H1 (cell line): ENCODE data around the gene KAT5. TPM values are rescaled to one million over a fixed set of nuclear protein-coding genes. Genes with fewer than 3 reads are reported as not detected.

ENCODE experiments used
- CTCF ChIA-PET: fragments of 300-600 bp; sonication (Branson Sonifier 250); formaldehyde crosslinking; loops from one replicate; lab custom pipeline; 2021; ENCODE audit not compliant: partially characterized antibody; lab: Charles Lee
- POLR2A ChIA-PET: fragments of 300-600 bp; sonication (Branson Sonifier 250); formaldehyde crosslinking; loops from one replicate; lab custom pipeline; 2021; ENCODE audit warnings: inconsistent platforms; ENCODE audit not compliant: partially characterized antibody; lab: Charles Lee
- DNase-seq, 2 experiments: peaks; one replicate each; pipeline versions ENCODE4 v3.0.0 to v3.0.0-alpha.2; 2010 to 2022; ENCODE audit warnings: low spot score in 2 of 2, low read depth in 1 of 2, mixed read lengths in 1 of 2
- FAIRE-seq: peaks from 2 replicates; lab custom pipeline; 2011; peaks lifted over from hg19 to GRCh38; lab: Jason Lieb, UNC
- H2AFZ ChIP-seq: 2 replicates; pipeline ENCODE4 v1.8.1; 2012; ENCODE audit warnings: low read length, inconsistent platforms
- H2AK5ac ChIP-seq: 2 replicates; pipeline ENCODE4 v1.6.1; 2013; ENCODE audit warnings: low read depth, low read length
- H2BK120ac ChIP-seq: replicated peaks from 2 replicates; pipeline ENCODE3; 2013; ENCODE audit warnings: low read depth, low read length, inconsistent platforms
- H2BK12ac ChIP-seq: 2 replicates; pipeline ENCODE4 v1.6.1; 2013; ENCODE audit warnings: low read depth, low read length
- H2BK15ac ChIP-seq: 2 replicates; pipeline ENCODE4 v1.6.1; 2013; ENCODE audit warnings: low read length
- H2BK20ac ChIP-seq: 2 replicates; pipeline ENCODE4 v1.6.1; 2013; ENCODE audit warnings: low read length
- H2BK5ac ChIP-seq: 2 replicates; pipeline ENCODE4 v1.6.1; 2013; ENCODE audit warnings: low read depth, low read length
- H3K14ac ChIP-seq: 2 replicates; pipeline ENCODE4 v1.6.1; 2013; ENCODE audit warnings: inconsistent platforms; ENCODE audit not compliant: insufficient read length
- H3K18ac ChIP-seq: 2 replicates; pipeline ENCODE4 v1.6.1; 2013; ENCODE audit warnings: low read length; ENCODE audit errors: extremely low read depth
- H3K23ac ChIP-seq: 2 replicates; pipeline ENCODE4 v1.6.1; 2013; ENCODE audit warnings: inconsistent platforms; ENCODE audit not compliant: insufficient read length
- H3K23me2 ChIP-seq: 2 replicates; pipeline ENCODE4 v1.6.1; 2013; ENCODE audit warnings: low read depth, low read length
- H3K27ac ChIP-seq: 2 replicates; pipeline ENCODE4 v1.6.1; 2011; ENCODE audit warnings: low read depth, low read length, inconsistent platforms
- H3K27me3 ChIP-seq, 4 experiments: replicated peaks in 1 of 4; 1 replicate in 1 of 4; 2 replicates in 3 of 4; pipeline versions ENCODE4 v1.6.1 to v1.8.1; 2011 to 2013; ENCODE audit warnings: low read length in 3 of 4, mild to moderate bottlenecking in 3 of 4, inconsistent platforms in 2 of 4, mixed read lengths in 2 of 4, moderate library complexity in 1 of 4; ENCODE audit not compliant: control insufficient read depth in 3 of 4, insufficient read depth in 3 of 4; ENCODE audit errors: extremely low read depth in 1 of 4
- H3K36me3 ChIP-seq, 4 experiments: 2 replicates each; pipeline versions ENCODE4 v1.6.1 to v1.8.1; 2011 to 2013; ENCODE audit warnings: mild to moderate bottlenecking in 4 of 4, low read length in 3 of 4, moderate library complexity in 2 of 4, control low read depth in 1 of 4, inconsistent platforms in 1 of 4; ENCODE audit not compliant: insufficient read depth in 4 of 4, control insufficient read depth in 2 of 4
- H3K4ac ChIP-seq: replicated peaks from 2 replicates; pipeline ENCODE3; 2013; ENCODE audit warnings: low read length, low read depth, mixed read lengths, inconsistent platforms; ENCODE audit not compliant: insufficient read length
- H3K4me1 ChIP-seq, 4 experiments: replicated peaks in 1 of 4; 1 replicate in 1 of 4; 2 replicates in 3 of 4; pipeline versions ENCODE4 v1.6.1 to v1.8.1; 2011 to 2013; ENCODE audit warnings: low read length in 3 of 4, inconsistent platforms in 2 of 4, mixed read lengths in 1 of 4; ENCODE audit not compliant: insufficient read depth in 4 of 4, control insufficient read depth in 3 of 4
- H3K4me2 ChIP-seq, 2 experiments: 2 replicates each; pipeline versions ENCODE4 v1.6.1 to v1.8.1; 2011 to 2013; ENCODE audit warnings: low read depth in 2 of 2, low read length in 2 of 2, control low read depth in 1 of 2, inconsistent platforms in 1 of 2, mild to moderate bottlenecking in 1 of 2; ENCODE audit not compliant: insufficient read depth in 1 of 2
- H3K4me3 ChIP-seq, 4 experiments: fragments of 200-600, 300-600 bp in 1 of 4; sonication (generic), shearing (Covaris generic), sonication (Bioruptor Twin) in 1 of 4; 2 replicates each; pipeline versions ENCODE4 v1.5.1 to v1.8.1; 2011 to 2016; ENCODE audit warnings: low read length in 4 of 4, low read depth in 3 of 4, control low read depth in 2 of 4, inconsistent platforms in 2 of 4, mild to moderate bottlenecking in 2 of 4, mixed read lengths in 1 of 4, moderate library complexity in 1 of 4; ENCODE audit not compliant: insufficient read depth in 2 of 4; ENCODE audit errors: extremely low read depth in 1 of 4
- H3K56ac ChIP-seq: replicated peaks from 2 replicates; pipeline ENCODE3; 2013; ENCODE audit warnings: low read depth, mild to moderate bottlenecking, mixed read lengths, low read length, inconsistent platforms; ENCODE audit not compliant: insufficient read length
- H3K79me1 ChIP-seq: 2 replicates; pipeline ENCODE4 v1.6.1; 2013; ENCODE audit warnings: low read depth, low read length, control low read depth
- H3K79me2 ChIP-seq, 2 experiments: 2 replicates each; pipeline versions ENCODE4 v1.6.1 to v1.8.1; 2012 to 2013; ENCODE audit warnings: low read length in 2 of 2, mild to moderate bottlenecking in 2 of 2, inconsistent platforms in 1 of 2; ENCODE audit not compliant: insufficient read depth in 2 of 2, control insufficient read depth in 1 of 2
- H3K9ac ChIP-seq, 4 experiments: replicated peaks in 1 of 4; 1 replicate in 1 of 4; 2 replicates in 3 of 4; pipeline versions ENCODE4 v1.6.1 to v1.8.1; 2011 to 2013; ENCODE audit warnings: low read depth in 3 of 4, low read length in 3 of 4, control low read depth in 2 of 4, mild to moderate bottlenecking in 2 of 4, moderate library complexity in 2 of 4, inconsistent platforms in 1 of 4; ENCODE audit errors: extremely low read depth in 1 of 4
- H3K9me3 ChIP-seq, 2 experiments: 2 replicates each; pipeline versions ENCODE4 v1.6.1 to v1.8.1; 2012 to 2013; ENCODE audit warnings: mild to moderate bottlenecking in 2 of 2, moderate library complexity in 2 of 2, control low read depth in 1 of 2, inconsistent platforms in 1 of 2, low read depth in 1 of 2, low read length in 1 of 2, mixed read lengths in 1 of 2; ENCODE audit not compliant: insufficient read depth in 2 of 2
- H4K20me1 ChIP-seq, 2 experiments: replicated peaks in 1 of 2; 2 replicates each; pipeline versions ENCODE3 to v1.8.1; 2011 to 2013; ENCODE audit warnings: inconsistent platforms in 2 of 2, low read length in 2 of 2, mild to moderate bottlenecking in 1 of 2; ENCODE audit not compliant: insufficient read depth in 2 of 2, control insufficient read depth in 1 of 2
- H4K5ac ChIP-seq: 2 replicates; pipeline ENCODE4 v1.6.1; 2013; ENCODE audit warnings: low read length, low read depth, mixed read lengths, inconsistent platforms; ENCODE audit not compliant: insufficient read length
- H4K8ac ChIP-seq: 2 replicates; pipeline ENCODE4 v1.8.0; 2013; ENCODE audit warnings: mild to moderate bottlenecking, moderate library complexity, low read length, inconsistent platforms; ENCODE audit not compliant: insufficient read depth; ENCODE audit errors: extremely low read depth
- H4K91ac ChIP-seq: replicated peaks from 2 replicates; pipeline ENCODE3; 2013; ENCODE audit warnings: low read length, mixed read lengths, inconsistent platforms; ENCODE audit not compliant: insufficient read length
- ATF3 ChIP-seq: IDR thresholded peaks from 2 replicates; pipeline ENCODE4 v1.6.1; 2011; ENCODE audit warnings: low read depth, mild to moderate bottlenecking, low read length; ENCODE audit not compliant: insufficient read depth
- CHD1 ChIP-seq: IDR thresholded peaks from 2 replicates; pipeline ENCODE4 v1.6.1; 2012; ENCODE audit warnings: low read depth, low read length, improper control_type of control experiment
- CREB1 ChIP-seq: IDR thresholded peaks from 2 replicates; pipeline ENCODE4 v1.6.1; 2012; ENCODE audit warnings: inconsistent platforms
- CTBP2 ChIP-seq: IDR thresholded peaks from 2 replicates; pipeline ENCODE4 v1.7.0; 2011; ENCODE audit warnings: borderline replicate concordance, mild to moderate bottlenecking, moderate library complexity, mixed read lengths, low read length; ENCODE audit not compliant: insufficient read depth, insufficient read length
- FOSL1 ChIP-seq: IDR thresholded peaks from 2 replicates; pipeline ENCODE4 v1.6.1; 2011; ENCODE audit warnings: mild to moderate bottlenecking, low read depth, low read length, moderate library complexity; ENCODE audit not compliant: insufficient read depth
- GTF2F1 ChIP-seq: IDR thresholded peaks from 2 replicates; pipeline ENCODE4 v1.6.1; 2012; ENCODE audit warnings: low read depth, low read length, improper control_type of control experiment, borderline replicate concordance
- KDM1A ChIP-seq: fragments of 200-600, 300-600 bp; sonication (generic); IDR thresholded peaks from 2 replicates; pipeline ENCODE4 v1.7.1; 2016; ENCODE audit warnings: mild to moderate bottlenecking, low read length, borderline replicate concordance
- NRF1 ChIP-seq: IDR thresholded peaks from 2 replicates; pipeline ENCODE4 v1.6.1; 2011; ENCODE audit warnings: mild to moderate bottlenecking, low read depth, low read length, improper control_type of control experiment
- PHF8 ChIP-seq: fragments of 200-600 bp; sonication (generic); conservative IDR thresholded peaks from 2 replicates; pipeline ENCODE4 v1.7.1; 2012; ENCODE audit warnings: low read depth, mild to moderate bottlenecking, inconsistent platforms, low read length, moderate library complexity
- RXRA ChIP-seq: IDR thresholded peaks from 2 replicates; pipeline ENCODE4 v1.6.1; 2011; ENCODE audit warnings: low read depth, mild to moderate bottlenecking, low read length, moderate library complexity; ENCODE audit not compliant: insufficient read depth
- SAP30 ChIP-seq: fragments of 300-600 bp; sonication (generic); IDR thresholded peaks from 2 replicates; pipeline ENCODE4 v1.7.1; 2012; ENCODE audit warnings: low read length, moderate library complexity, mild to moderate bottlenecking, inconsistent platforms; ENCODE audit not compliant: insufficient read depth, insufficient replicate concordance
- SP1 ChIP-seq: IDR thresholded peaks from 2 replicates; pipeline ENCODE4 v1.6.1; 2011; ENCODE audit warnings: low read depth, low read length
- SP2 ChIP-seq: IDR thresholded peaks from 2 replicates; pipeline ENCODE4 v1.6.1; 2012; ENCODE audit warnings: mild to moderate bottlenecking, low read length, inconsistent platforms
- SP4 ChIP-seq: IDR thresholded peaks from 2 replicates; pipeline ENCODE4 v1.6.1; 2012; ENCODE audit warnings: low read length, inconsistent platforms
- YY1 ChIP-seq: IDR thresholded peaks from 2 replicates; pipeline ENCODE4 v1.6.1; 2011; ENCODE audit warnings: low read depth, mild to moderate bottlenecking, low read length
- WGBS, 2 experiments: shearing (Covaris generic) in 1 of 2; methylation state at CpG; one replicate each; pipeline versions ENCODE4 v1.1.6 to v1.1.7; 2013 to 2015; ENCODE audit warnings: low lambda C conversion rate in 2 of 2, mixed read lengths in 2 of 2, inconsistent platforms in 1 of 2, low coverage in 1 of 2, missing lambda C conversion rate in 1 of 2; ENCODE audit not compliant: insufficient replicate concordance in 2 of 2, insufficient coverage in 1 of 2, insufficient read length in 1 of 2; ENCODE audit errors: extremely low coverage in 1 of 2, missing lambda C conversion rate in 1 of 2; 5-methylcytosine and 5-hydroxymethylcytosine counted together
- polyA plus RNA-seq, 7 experiments: library from polyadenylated mRNA; depleted of rRNA in 3 of 7; stranded (reverse) in 5 of 7; unstranded in 2 of 7; fragments of >200 nt in 5 of 7; fragments of 200-250 nt in 2 of 7; gene quantifications; 1 replicate in 5 of 7; 2 replicates in 1 of 7; 4 replicates in 1 of 7; pipeline versions ENCODE4 v1.2.1 to v1.2.3, GENCODE V29; 2011 to 2013; ENCODE audit warnings: missing spikeins in 2 of 7, mixed read lengths in 2 of 7
- total RNA-seq: library from RNA; stranded (reverse); fragmentation: NEBNext Ultra II Directional; extraction: Animal tissue kit (Norgen Biotek cat#: 25700); gene quantifications from 2 replicates; pipeline ENCODE4 v1.2.1, GENCODE V29; 2021

Gene KAT5
- total and polyA plus RNA-seq, 2 of the 8 experiments (the other 6 are each of a cell fraction or from before 2014, with no cell fraction given), result 26.7 to 37.4 TPM

DNA sequence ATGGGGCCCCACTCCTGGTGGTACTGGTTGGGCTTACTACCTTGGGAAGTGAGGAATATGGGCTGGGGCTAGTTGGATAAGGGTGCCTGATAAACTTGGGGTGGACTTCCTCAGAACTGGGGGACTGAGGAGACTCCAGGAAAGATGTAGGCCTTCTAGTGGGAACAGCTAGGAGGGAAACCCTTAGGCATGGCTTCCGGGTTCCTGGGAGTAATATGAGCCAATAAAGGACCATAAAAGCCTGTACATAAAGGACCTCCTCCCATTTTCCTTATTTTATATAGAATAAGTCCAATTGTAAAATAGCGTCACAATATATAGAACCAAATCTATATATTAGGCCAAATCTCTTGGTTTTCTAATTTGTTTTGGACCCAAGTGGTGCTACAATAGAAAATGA lies 27.0 kb downstream of the KAT5 start:
- H3K4me3 ChIP-seq, result no peak overlapping the region
- H3K14ac ChIP-seq, result no peak overlapping the region
- CTCF ChIA-PET, result interaction anchor here (0.6 kb wide), 1 partner anchor 66 kb away, joined by 3 read pairs; no protein-coding TSS in a partner anchor
- no peak overlapping the region for H4K5ac ChIP-seq
- no peak for DNase-seq
- 74% methylated on average over 2 of the region's 2 CpGs; no CpG with 5 or more reads in 1 of the 2 experiments for WGBS, 2 experiments
- no peak overlapping the region for H3K18ac ChIP-seq
- H4K8ac ChIP-seq, result no peak overlapping the region
- no peak overlapping the region for H2BK12ac ChIP-seq
- no peak overlapping the region for H2BK5ac ChIP-seq
- H3K9me3 ChIP-seq, result peaks cover 24 to 26% of the 10 kb centered on the region in 2 experiments
- H4K91ac ChIP-seq, result no peak overlapping the region
- no peaks in the 10 kb centered on the region; a peak in 1 of 8 replicates for H3K36me3 ChIP-seq
- no peaks in the 10 kb centered on the region for H3K79me1 ChIP-seq
- H2BK20ac ChIP-seq, result no peak overlapping the region
- no peak overlapping the region for H2BK120ac ChIP-seq
- H4K20me1 ChIP-seq, result no peaks in the 10 kb centered on the region
- no peak overlapping the region for H3K56ac ChIP-seq
- no peaks in the 10 kb centered on the region for H3K4me1 ChIP-seq
- no peak overlapping the region for H3K4ac ChIP-seq
- H3K27ac ChIP-seq, result no peak overlapping the region
- H3K23ac ChIP-seq, result no peak overlapping the region
- H3K9ac ChIP-seq, result no peak overlapping the region
- no peak overlapping the region for H2AK5ac ChIP-seq
- H2AFZ ChIP-seq, result no peak overlapping the region
- POLR2A ChIA-PET, result no interaction called here
- no peak overlapping the region for H2BK15ac ChIP-seq
- H3K27me3 ChIP-seq, result peaks cover 0 to 2% (median 0%) of the 10 kb centered on the region in 4 experiments; a peak in 1 of 7 replicates
- no peaks in the 10 kb centered on the region for H3K79me2 ChIP-seq
- no peak overlapping the region for H3K4me2 ChIP-seq
- no peaks in the 10 kb centered on the region for H3K23me2 ChIP-seq
- FAIRE-seq, result no peak
- TF ChIP-seq NRF1 (no peak), KDM1A (no peak), FOSL1 (no peak), SP4 (no peak), SAP30 (no peak), CREB1 (no peak), PHF8 (no peak), CHD1 (no peak), GTF2F1 (no peak), CTBP2 (no peak), YY1 (no peak), SP2 (no peak), SP1 (no peak), RXRA (no peak), ATF3 (no peak)
